Mesendoderm (in vitro differentiated cells): ENCODE results near the gene FZD10.

ENCODE experiments used
- DNase-seq: peaks from one replicate; pipeline ENCODE4 v3.0.0; 2013
- H2AK5ac ChIP-seq: 2 replicates; pipeline ENCODE4 v1.6.1; 2013; ENCODE audit warnings: low read length, inconsistent platforms
- H2BK120ac ChIP-seq: 2 replicates; pipeline ENCODE4 v1.6.1; 2013; ENCODE audit warnings: low read depth, mild to moderate bottlenecking, low read length, moderate library complexity, mixed read lengths
- H2BK15ac ChIP-seq: replicated peaks from 2 replicates; pipeline ENCODE4 v1.6.1; 2013; ENCODE audit warnings: low read depth, mild to moderate bottlenecking, moderate library complexity
- H2BK5ac ChIP-seq: 2 replicates; pipeline ENCODE4 v1.6.1; 2013; ENCODE audit warnings: low read length, inconsistent platforms
- H3K18ac ChIP-seq: 2 replicates; pipeline ENCODE4 v1.6.1; 2013; ENCODE audit warnings: mild to moderate bottlenecking, low read length, mixed read lengths
- H3K23ac ChIP-seq: one replicate; pipeline ENCODE4 v1.6.1; 2013; ENCODE audit warnings: low read length
- H3K27ac ChIP-seq: 2 replicates; pipeline ENCODE4 v1.5.1; 2013; ENCODE audit warnings: low read depth, mild to moderate bottlenecking, inconsistent platforms, low read length, moderate library complexity
- H3K27me3 ChIP-seq: 2 replicates; pipeline ENCODE4 v1.6.1; 2013; ENCODE audit warnings: low read length, control low read depth, mild to moderate bottlenecking, inconsistent platforms; ENCODE audit not compliant: insufficient read depth, poor library complexity
- H3K36me3 ChIP-seq: 2 replicates; pipeline ENCODE4 v1.6.1; 2013; ENCODE audit warnings: low read length, inconsistent platforms; ENCODE audit not compliant: control insufficient read depth, insufficient read depth
- H3K4ac ChIP-seq: one replicate; pipeline ENCODE4 v1.6.1; 2013; ENCODE audit warnings: low read depth, mild to moderate bottlenecking, low read length, moderate library complexity
- H3K4me1 ChIP-seq: 2 replicates; pipeline ENCODE4 v1.6.1; 2013; ENCODE audit warnings: low read depth, low read length, inconsistent platforms; ENCODE audit not compliant: control insufficient read depth
- H3K4me2 ChIP-seq: 2 replicates; pipeline ENCODE4 v1.6.1; 2013; ENCODE audit warnings: low read length
- H3K4me3 ChIP-seq: 2 replicates; pipeline ENCODE4 v1.5.1; 2013; ENCODE audit warnings: mild to moderate bottlenecking, low read length
- H3K56ac ChIP-seq: one replicate; pipeline ENCODE4 v1.6.1; 2013; ENCODE audit warnings: low read length
- H3K79me1 ChIP-seq: 2 replicates; pipeline ENCODE4 v1.6.1; 2013; ENCODE audit warnings: low read length, inconsistent platforms
- H3K79me2 ChIP-seq: 2 replicates; pipeline ENCODE4 v1.6.1; 2013; ENCODE audit warnings: mild to moderate bottlenecking, low read length; ENCODE audit not compliant: control insufficient read depth, insufficient read depth
- H3K9ac ChIP-seq: 2 replicates; pipeline ENCODE4 v1.6.1; 2013; ENCODE audit warnings: low read length, inconsistent platforms
- H4K5ac ChIP-seq: one replicate; pipeline ENCODE4 v1.6.1; 2013; ENCODE audit warnings: low read length
- H4K8ac ChIP-seq: one replicate; pipeline ENCODE4 v1.6.1; 2013; ENCODE audit warnings: low read depth, mild to moderate bottlenecking, control low read depth, low read length, moderate library complexity
- WGBS: extraction: QIAGEN DNeasy Blood & Tissue Kit; methylation state at CpG from one replicate; pipeline ENCODE4 v1.1.7; 2013; ENCODE audit warnings: low lambda C conversion rate, missing lambda C conversion rate; ENCODE audit not compliant: insufficient coverage; ENCODE audit errors: extremely low coverage; 5-methylcytosine and 5-hydroxymethylcytosine counted together

Gene FZD10

GRCh38 chr12:130161261-130162243 is 712 bp upstream of the FZD10 start:
- no CpG with 5 or more reads among the region's 87 CpGs for WGBS

GRCh38 chr12:130162745-130163460 is 639 bp downstream of the FZD10 start:
- Histone ChIP-seq H3K27me3 (peaks cover 57% of the 10 kb centered on the region), H4K8ac (no peak overlapping the region), H3K9ac (no peak overlapping the region), H3K4me3 (no peak overlapping the region), H3K79me1 (no peaks in the 10 kb centered on the region), H3K36me3 (no peaks in the 10 kb centered on the region), H3K4me1 (peaks cover 4% of the 10 kb centered on the region), H3K4me2 (peak overlapping the region; percentile 70), H3K18ac (no peak overlapping the region), H2BK120ac (no peak overlapping the region), H2BK15ac (no peak overlapping the region), H3K79me2 (no peaks in the 10 kb centered on the region), H3K56ac (peak overlapping the region; percentile 60), H3K23ac (no peak overlapping the region), H4K5ac (no peak overlapping the region), H2BK5ac (no peak overlapping the region), H3K4ac (no peak overlapping the region), H2AK5ac (no peak overlapping the region), H3K27ac (no peak overlapping the region)
- DNase-seq, result peak; percentile 23
- no CpG with 5 or more reads among the region's 78 CpGs for WGBS

More at GRCh38 chr12:130161261-130162243, 712 bp upstream of the FZD10 start:
- Histone ChIP-seq H3K79me2 (no peaks in the 10 kb centered on the region), H3K27ac (no peak overlapping the region), H3K23ac (no peak overlapping the region), H3K56ac (peak overlapping the region; percentile 79), H3K4me3 (peak overlapping the region; percentile 28), H3K36me3 (no peaks in the 10 kb centered on the region), H2AK5ac (no peak overlapping the region), H2BK120ac (no peak overlapping the region), H3K27me3 (peaks cover 52% of the 10 kb centered on the region), H3K18ac (peak overlapping the region; percentile 25), H3K4me2 (peak overlapping the region; percentile 74), H3K4ac (no peak overlapping the region), H3K9ac (peak overlapping the region; percentile 50), H4K8ac (no peak overlapping the region), H3K79me1 (no peaks in the 10 kb centered on the region), H2BK5ac (no peak overlapping the region), H3K4me1 (peaks cover 4% of the 10 kb centered on the region), H4K5ac (no peak overlapping the region), H2BK15ac (no peak overlapping the region)
- DNase-seq, result peak; percentile 76

GRCh38 chr12:130163461-130164215 is 1.4 kb downstream of the FZD10 start:
- Histone ChIP-seq H2AK5ac (no peak overlapping the region), H4K8ac (no peak overlapping the region), H3K4me3 (no peak overlapping the region)

GRCh38 chr12:130164216-130164542 is 1.9 kb downstream of the FZD10 start:
- Histone ChIP-seq H3K27me3 (peaks cover 53% of the 10 kb centered on the region), H3K56ac (no peak overlapping the region), H2BK5ac (no peak overlapping the region), H3K4me2 (no peak overlapping the region), H2BK120ac (no peak overlapping the region), H2AK5ac (no peak overlapping the region), H3K36me3 (no peaks in the 10 kb centered on the region), H3K4me1 (no peaks in the 10 kb centered on the region), H3K4ac (no peak overlapping the region), H3K9ac (no peak overlapping the region), H3K4me3 (no peak overlapping the region), H3K23ac (no peak overlapping the region), H2BK15ac (no peak overlapping the region), H4K5ac (no peak overlapping the region), H3K79me2 (no peaks in the 10 kb centered on the region), H4K8ac (no peak overlapping the region), H3K18ac (no peak overlapping the region), H3K79me1 (no peaks in the 10 kb centered on the region), H3K27ac (no peak overlapping the region)
- no peak for DNase-seq
- WGBS, result no CpG with 5 or more reads among the region's 18 CpGs

More at GRCh38 chr12:130163461-130164215, 1.4 kb downstream of the FZD10 start:
- H3K23ac ChIP-seq, result no peak overlapping the region
- peak overlapping the region; percentile 25 for H3K56ac ChIP-seq
- no peaks in the 10 kb centered on the region for H3K79me2 ChIP-seq
- no peak overlapping the region for H2BK15ac ChIP-seq
- no peak overlapping the region for H2BK120ac ChIP-seq
- no CpG with 5 or more reads among the region's 71 CpGs for WGBS
- no peak overlapping the region for H3K4me2 ChIP-seq
- no peak overlapping the region for H3K4ac ChIP-seq
- no peak overlapping the region for H3K9ac ChIP-seq
- no peak overlapping the region for H4K5ac ChIP-seq
- H3K36me3 ChIP-seq, result no peaks in the 10 kb centered on the region
- H3K79me1 ChIP-seq, result no peaks in the 10 kb centered on the region
- H2BK5ac ChIP-seq, result no peak overlapping the region
- H3K27me3 ChIP-seq, result peaks cover 53% of the 10 kb centered on the region
- H3K4me1 ChIP-seq, result peaks cover 1% of the 10 kb centered on the region
- H3K18ac ChIP-seq, result no peak overlapping the region
- H3K27ac ChIP-seq, result no peak overlapping the region
- no peak for DNase-seq

- no peaks in the 10 kb centered on the region for H3K79me2 ChIP-seq
- no peak overlapping the region for H3K9ac ChIP-seq
- H3K23ac ChIP-seq, result no peak overlapping the region
- H4K5ac ChIP-seq, result no peak overlapping the region
- no peak overlapping the region for H2BK120ac ChIP-seq
- no peaks in the 10 kb centered on the region for H3K36me3 ChIP-seq
- H3K4ac ChIP-seq, result no peak overlapping the region
- H3K4me2 ChIP-seq, result no peak overlapping the region
- H3K56ac ChIP-seq, result no peak overlapping the region
- H2BK15ac ChIP-seq, result no peak overlapping the region
- H2AK5ac ChIP-seq, result no peak overlapping the region
- H2BK5ac ChIP-seq, result no peak overlapping the region
- H3K4me3 ChIP-seq, result no peak overlapping the region
- H3K18ac ChIP-seq, result no peak overlapping the region
- H3K79me1 ChIP-seq, result no peaks in the 10 kb centered on the region
- H3K4me1 ChIP-seq, result no peaks in the 10 kb centered on the region
- WGBS, result no CpG with 5 or more reads among the region's 5 CpGs
- no peak for DNase-seq
- peaks cover 54% of the 10 kb centered on the region for H3K27me3 ChIP-seq
- H3K27ac ChIP-seq, result no peak overlapping the region
- no peak overlapping the region for H4K8ac ChIP-seq
These were observed 2.7 kb downstream of the FZD10 start for GRCh38 chr12:130164936-130165335.
